ENCODE data around the gene SLC16A5. TPM values are rescaled to one million over a fixed set of nuclear protein-coding genes. Genes with fewer than 3 reads are reported as not detected.

The SLC16A5 gene
- total RNA-seq, 1 experiment from 2014 or later: 33.8 TPM

DNA sequence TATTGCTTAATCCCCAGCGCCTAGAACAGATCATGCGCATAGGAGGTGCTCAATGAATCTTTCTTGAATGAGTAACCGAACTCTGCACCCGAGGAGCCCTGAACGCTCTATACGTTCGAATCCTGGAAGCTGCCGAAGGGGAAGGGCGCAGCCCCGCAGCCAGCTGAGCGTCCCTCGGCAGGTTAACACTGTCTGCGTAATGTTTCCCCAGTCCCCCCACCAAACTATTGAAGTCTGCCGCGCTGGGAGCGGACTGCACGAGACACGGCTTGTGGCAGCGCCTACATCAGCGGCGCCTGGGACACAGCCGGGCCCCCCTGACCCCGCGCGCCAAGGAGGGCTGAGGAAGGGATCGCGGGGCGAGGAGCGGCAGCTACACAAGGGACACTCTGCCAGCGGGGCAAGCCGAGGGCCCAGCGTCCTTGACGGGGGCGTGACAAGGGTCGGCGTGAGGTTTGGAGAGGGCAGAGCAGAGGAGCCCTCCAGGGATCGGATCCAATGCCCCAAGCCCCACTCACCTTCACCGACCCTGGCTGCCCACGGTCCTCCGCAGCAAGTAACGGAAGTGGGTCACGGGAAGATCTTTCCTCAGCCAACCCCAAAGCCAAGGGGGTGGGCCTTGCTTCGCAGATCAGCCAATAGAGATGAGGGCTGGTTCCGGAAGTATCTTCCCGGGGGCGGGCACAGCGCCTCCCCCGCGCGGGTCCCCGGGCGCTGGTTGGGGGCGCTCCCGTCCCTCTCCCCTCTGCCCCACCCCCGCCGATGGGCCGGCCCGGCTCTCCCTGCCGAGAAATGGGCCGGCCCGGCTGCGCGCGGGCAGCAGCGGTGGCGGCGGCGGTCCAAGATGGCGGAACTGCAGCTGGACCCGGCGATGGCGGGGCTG is 41.1 kb upstream of the SLC16A5 start, which contains the start of the genes ATP5PD and KCTD2:
ATP5PD (minus strand) TSS at position 563 of the 883 bp plus-strand sequence. CDS start 4,319 bp downstream, outside the sequence.
KCTD2 (plus strand) TSS at position 819 of the 883 bp plus-strand sequence; CDS start at position 845, 26 bp downstream.
- TSS peak; percentile 65 for BruUV-seq (replicated peaks)
- ChIA-PET CTCF (interaction anchor here (0.6 to 1.7 kb wide), 4 partner anchors 12 to 678 kb away, joined by 3 to 5 read pairs (median 4); no protein-coding TSS in a partner anchor), POLR2A (interaction anchor here (0.5 to 3.2 kb wide), 5 partner anchors 12 to 194 kb away, joined by 3 to 20 read pairs (median 4); partner anchors contain the start of gene SLC16A5)
- Mint-ChIP-seq H3K4me1 (ENCODE audit: low read depth, unreplicated experiment) (no peaks in the 10 kb centered on the region), H3K27ac (ENCODE audit: unreplicated experiment) (peak within 1 kb of the TSS; percentile 98), H3K36me3 (ENCODE audit: insufficient read depth, unreplicated experiment) (peaks cover 40% of the 10 kb centered on the region), H3K4me3 (ENCODE audit: unreplicated experiment) (peak within 1 kb of the TSS; percentile 95), H3K27me3 (ENCODE audit: insufficient read depth, unreplicated experiment) (no peaks in the 10 kb centered on the region), H3K9me3 (ENCODE audit: unreplicated experiment) (no peaks in the 10 kb centered on the region)
- TF ChIP-seq, protein P1, sequence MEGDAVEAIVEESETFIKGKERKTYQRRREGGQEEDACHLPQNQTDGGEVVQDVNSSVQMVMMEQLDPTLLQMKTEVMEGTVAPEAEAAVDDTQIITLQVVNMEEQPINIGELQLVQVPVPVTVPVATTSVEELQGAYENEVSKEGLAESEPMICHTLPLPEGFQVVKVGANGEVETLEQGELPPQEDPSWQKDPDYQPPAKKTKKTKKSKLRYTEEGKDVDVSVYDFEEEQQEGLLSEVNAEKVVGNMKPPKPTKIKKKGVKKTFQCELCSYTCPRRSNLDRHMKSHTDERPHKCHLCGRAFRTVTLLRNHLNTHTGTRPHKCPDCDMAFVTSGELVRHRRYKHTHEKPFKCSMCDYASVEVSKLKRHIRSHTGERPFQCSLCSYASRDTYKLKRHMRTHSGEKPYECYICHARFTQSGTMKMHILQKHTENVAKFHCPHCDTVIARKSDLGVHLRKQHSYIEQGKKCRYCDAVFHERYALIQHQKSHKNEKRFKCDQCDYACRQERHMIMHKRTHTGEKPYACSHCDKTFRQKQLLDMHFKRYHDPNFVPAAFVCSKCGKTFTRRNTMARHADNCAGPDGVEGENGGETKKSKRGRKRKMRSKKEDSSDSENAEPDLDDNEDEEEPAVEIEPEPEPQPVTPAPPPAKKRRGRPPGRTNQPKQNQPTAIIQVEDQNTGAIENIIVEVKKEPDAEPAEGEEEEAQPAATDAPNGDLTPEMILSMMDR (IDR thresholded peaks at IDR 0.05; ENCODE audit: insufficient read depth in 1 of 2, low read depth in 1 of 2, low read length in 1 of 2, severe bottlenecking in 1 of 2, unreplicated experiment in 1 of 2): no peak
- no peaks in the 10 kb centered on the region for H3K9me3 ChIP-seq
- peaks cover 7% of the 10 kb centered on the region; the same call in 1 of the 2 replicates for H3K4me1 ChIP-seq
- H3K27me3 ChIP-seq (replicated peaks; ENCODE audit: control insufficient read depth, insufficient read depth, low read length): no peaks in the 10 kb centered on the region
- peak within 1 kb of the TSS; percentile 60 for H3K4me3 ChIP-seq (ENCODE audit: low read depth, low read length)
- peak; percentile 98 to 99 for DNase-seq
- intact Hi-C loops (cut with micrococcal nuclease; ENCODE audit: unreplicated experiment): loop anchor here (1.0 kb wide), 1 partner anchor 11 kb away; no protein-coding TSS in a partner anchor
- no peaks in the 10 kb centered on the region for H3K36me3 ChIP-seq (ENCODE audit: control insufficient read depth, insufficient read depth, low read length)

DNA sequence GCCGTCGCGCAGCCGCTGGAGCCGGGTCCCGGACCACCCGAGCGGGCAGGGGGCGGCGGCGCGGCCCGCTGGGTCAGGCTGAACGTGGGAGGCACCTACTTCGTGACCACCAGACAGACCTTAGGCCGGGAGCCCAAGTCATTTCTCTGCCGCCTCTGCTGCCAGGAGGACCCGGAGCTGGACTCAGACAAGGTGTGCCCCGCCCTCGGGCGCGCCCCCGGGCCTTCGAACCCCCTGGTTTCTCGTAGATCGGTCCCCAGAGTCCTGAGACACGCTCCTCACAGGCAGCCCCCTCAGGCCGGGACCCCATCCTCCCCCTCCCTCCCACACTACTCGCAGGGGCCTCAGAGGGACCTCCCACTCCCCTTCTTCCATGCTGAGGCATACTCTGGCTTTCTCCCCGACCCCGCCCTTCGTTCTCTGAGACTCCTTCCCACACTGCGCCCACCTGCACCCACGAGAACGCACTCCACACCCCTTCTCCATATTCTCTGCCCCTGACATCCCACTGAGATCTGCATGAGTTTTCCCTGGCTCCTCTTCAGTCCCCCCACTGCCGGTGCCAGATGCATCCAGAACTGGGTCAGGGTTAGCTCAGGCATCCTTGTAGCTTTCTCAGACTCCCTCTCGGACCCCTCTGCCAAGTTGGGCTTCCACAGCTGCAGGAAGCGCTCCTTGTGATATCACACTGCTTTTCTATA is 40.2 kb upstream of the SLC16A5 start:
- no TSS peak for BruUV-seq (replicated peaks)
- TF ChIP-seq, protein P1 (IDR thresholded peaks at IDR 0.05; ENCODE audit: insufficient read depth in 1 of 2, low read depth in 1 of 2, low read length in 1 of 2, severe bottlenecking in 1 of 2, unreplicated experiment in 1 of 2): no peak
- intact Hi-C loops (cut with micrococcal nuclease; ENCODE audit: unreplicated experiment): no loop called here
- peak; percentile 40 to 47 for DNase-seq
- Histone ChIP-seq H3K4me3 (ENCODE audit: low read depth, low read length) (peak overlapping the region; percentile 60), H3K36me3 (ENCODE audit: control insufficient read depth, insufficient read depth, low read length) (peaks cover 1% of the 10 kb centered on the region; the same call in 1 of the 2 replicates), H3K9me3 (no peaks in the 10 kb centered on the region), H3K4me1 (peaks cover 7% of the 10 kb centered on the region; the same call in 1 of the 2 replicates), H3K27me3 (replicated peaks; ENCODE audit: control insufficient read depth, insufficient read depth, low read length) (no peaks in the 10 kb centered on the region)
- H3K9me3 Mint-ChIP-seq (ENCODE audit: unreplicated experiment): no peaks in the 10 kb centered on the region
- peaks cover 41% of the 10 kb centered on the region for H3K36me3 Mint-ChIP-seq (ENCODE audit: insufficient read depth, unreplicated experiment)
- H3K27me3 Mint-ChIP-seq (ENCODE audit: insufficient read depth, unreplicated experiment): no peaks in the 10 kb centered on the region
- ChIA-PET POLR2A (interaction anchor here (0.6 to 3.2 kb wide), 4 partner anchors 13 to 40 kb away, joined by 3 to 20 read pairs (median 5); partner anchors contain the start of gene SLC16A5), CTCF (interaction anchor here (0.5 to 2.5 kb wide), 5 partner anchors 12 to 174 kb away, joined by 3 to 8 read pairs (median 5); partner anchors contain the start of gene FDXR)
- H3K4me1 Mint-ChIP-seq (ENCODE audit: low read depth, unreplicated experiment): no peaks in the 10 kb centered on the region
- peak overlapping the region; percentile 75 for H3K27ac Mint-ChIP-seq (ENCODE audit: unreplicated experiment)
- H3K4me3 Mint-ChIP-seq (ENCODE audit: unreplicated experiment): peak overlapping the region; percentile 95

Measured in Caco-2 (cell line).